ACC112 (cell line): ENCODE measurements around the gene PARP15.
"Not testable (repeated sequence)": the region's sequence is repeated elsewhere in the genome, so short reads cannot be mapped to it uniquely, and the experiment has no call there.

ENCODE experiments used
- H2AFZ ChIP-seq: fragments of 200-600 bp; sonication (generic); one replicate; pipeline ENCODE4 v1.6.0; 2017; ENCODE audit warnings: antibody characterized with exemption, low read length; ENCODE audit not compliant: unreplicated experiment
- H3K27ac ChIP-seq: fragments of 200-600 bp; sonication (generic); 2 replicates; pipeline ENCODE4 v1.5.1; 2014; ENCODE audit warnings: low read depth, mild to moderate bottlenecking, antibody characterized with exemption, low read length, moderate library complexity
- H3K27me3 ChIP-seq: fragments of 200-600 bp; sonication (generic); 2 replicates; pipeline ENCODE4 v1.6.1; 2014; ENCODE audit warnings: mild to moderate bottlenecking, antibody characterized with exemption, low read length, moderate library complexity, mixed read lengths; ENCODE audit not compliant: insufficient read depth
- H3K36me3 ChIP-seq: fragments of 200-600 bp; sonication (generic); 2 replicates; pipeline ENCODE4 v1.6.1; 2016; ENCODE audit warnings: mild to moderate bottlenecking, antibody characterized with exemption, low read length, moderate library complexity, mixed read lengths; ENCODE audit not compliant: insufficient read depth
- H3K4me1 ChIP-seq: fragments of 200-600 bp; sonication (generic); one replicate; pipeline ENCODE4 v1.6.1; 2016; ENCODE audit warnings: low read length, mixed read lengths; ENCODE audit not compliant: insufficient read depth, unreplicated experiment, control insufficient read depth
- H3K4me3 ChIP-seq: fragments of 200-600 bp; sonication (generic); 2 replicates; pipeline ENCODE4 v1.5.1; 2014; ENCODE audit warnings: mild to moderate bottlenecking, low read depth, low read length
- H3K79me2 ChIP-seq: fragments of 200-600 bp; sonication (generic); one replicate; pipeline ENCODE4 v1.6.0; 2016; ENCODE audit warnings: low read length; ENCODE audit not compliant: control insufficient read depth, unreplicated experiment, insufficient read depth

PARP15 gene

DNA sequence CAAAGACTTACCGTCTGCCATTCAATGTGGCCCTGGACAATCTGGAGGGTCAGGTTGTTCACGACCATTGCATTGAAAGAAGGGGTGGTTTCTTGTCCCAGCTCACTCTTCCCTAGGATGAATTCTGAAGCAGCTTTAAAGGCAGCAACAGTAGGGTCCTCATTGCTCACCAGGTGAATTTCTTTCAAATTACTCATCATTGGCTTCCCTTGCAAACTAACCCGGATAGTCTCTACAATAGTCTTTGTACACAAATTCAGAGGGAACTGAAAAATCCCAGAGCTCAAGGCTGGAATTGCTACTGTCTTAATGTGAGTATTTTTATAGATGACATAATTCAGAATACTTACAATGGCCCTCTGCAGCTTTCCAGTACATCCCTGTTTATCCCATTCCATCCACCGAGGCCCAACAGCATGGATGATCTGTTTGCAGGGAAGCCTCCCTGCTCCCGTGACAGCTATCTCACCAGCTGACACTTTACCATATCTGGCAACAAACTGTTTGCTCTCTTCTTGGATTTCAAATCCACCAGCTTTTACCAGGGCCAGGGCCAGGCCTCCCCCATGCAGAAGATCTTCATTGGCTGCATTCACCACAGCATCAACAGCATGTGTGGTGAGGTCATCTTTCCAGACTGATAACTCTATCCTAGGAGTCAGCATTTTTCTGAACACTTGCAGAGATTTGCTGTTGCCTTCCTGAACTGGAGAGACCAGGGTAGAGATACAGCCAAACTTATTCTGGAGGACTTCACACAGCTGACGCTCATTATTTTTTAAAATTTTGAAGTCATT is 22.0 kb upstream of the PARP15 start:
- H3K27ac ChIP-seq: no peak overlapping the region
- H2AFZ ChIP-seq: no peak overlapping the region
- peaks cover 11% of the 10 kb centered on the region for H3K4me1 ChIP-seq
- no peak overlapping the region for H3K4me3 ChIP-seq
- peaks cover 77% of the 10 kb centered on the region for H3K36me3 ChIP-seq
- H3K79me2 ChIP-seq: peaks cover 24% of the 10 kb centered on the region
- no peaks in the 10 kb centered on the region for H3K27me3 ChIP-seq

DNA sequence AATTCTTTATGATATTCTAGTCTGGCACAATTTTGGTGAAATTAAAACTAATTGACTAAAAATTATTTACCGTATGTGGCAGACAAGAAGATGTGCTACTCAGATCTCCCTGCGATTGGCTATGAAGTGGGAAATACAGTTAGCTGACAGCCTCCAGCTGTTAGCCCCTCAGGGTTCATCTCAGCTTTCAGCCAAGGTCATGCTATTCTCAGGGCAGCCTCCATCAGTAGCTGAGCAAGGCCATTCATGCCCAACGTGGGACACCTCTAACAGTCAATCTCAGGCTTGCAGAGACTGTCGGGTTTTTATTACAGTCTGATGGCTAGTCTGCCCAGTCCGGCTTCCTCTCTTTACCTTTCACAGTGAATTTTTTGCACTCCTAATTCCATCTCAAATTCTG is 20.1 kb upstream of the PARP15 start:
- Histone ChIP-seq H3K79me2 (peaks cover 39% of the 10 kb centered on the region), H3K4me1 (peaks cover 23% of the 10 kb centered on the region), H3K27me3 (no peaks in the 10 kb centered on the region), H3K27ac (no peak overlapping the region), H3K36me3 (peaks cover 61% of the 10 kb centered on the region), H3K4me3 (no peak overlapping the region), H2AFZ (no peak overlapping the region)

DNA sequence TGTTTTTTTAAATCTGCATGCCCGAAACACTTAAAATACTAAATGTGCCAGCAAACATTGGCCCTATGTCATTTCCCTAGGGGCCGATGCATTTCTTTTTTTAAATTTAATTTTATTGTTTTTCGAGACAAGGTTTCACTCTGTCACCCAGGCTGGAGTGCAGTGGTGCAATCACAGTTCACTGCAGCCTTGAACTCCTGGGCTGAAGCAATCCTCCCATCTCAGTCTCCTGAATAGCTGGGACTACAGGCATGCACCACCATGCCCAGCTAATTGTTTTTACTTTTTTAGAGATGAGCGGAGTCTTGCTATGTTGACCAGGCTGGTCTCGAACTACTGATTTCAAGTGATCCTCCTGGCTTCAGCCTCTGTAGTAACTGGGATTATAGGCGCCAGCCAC is 18.8 kb upstream of the PARP15 start:
- Histone ChIP-seq H3K27me3 (no peaks in the 10 kb centered on the region), H3K4me3 (no peak overlapping the region), H3K36me3 (peaks cover 50% of the 10 kb centered on the region), H3K4me1 (peaks cover 30% of the 10 kb centered on the region), H2AFZ (no peak overlapping the region), H3K27ac (no peak overlapping the region), H3K79me2 (peaks cover 52% of the 10 kb centered on the region)

DNA sequence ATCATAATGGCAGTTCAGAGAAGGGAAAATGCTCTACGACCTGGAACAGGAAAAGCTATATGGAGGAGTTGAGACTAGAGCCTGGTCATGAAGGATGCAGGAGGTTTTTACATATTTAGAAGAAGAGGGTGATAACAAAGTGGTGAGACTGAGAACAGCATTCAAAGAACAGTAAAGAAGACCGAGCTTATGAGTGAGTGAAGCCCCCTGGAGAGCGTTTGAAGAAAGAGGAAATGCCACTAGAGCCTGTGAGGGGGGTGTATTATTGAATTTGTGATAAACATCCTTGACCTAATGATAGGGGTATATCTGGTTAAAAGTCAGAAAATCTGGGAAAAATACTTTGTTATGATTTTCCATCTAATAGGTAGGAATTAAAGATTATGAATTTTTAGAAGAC is 17.5 kb upstream of the PARP15 start:
- Histone ChIP-seq H3K27me3 (no peaks in the 10 kb centered on the region), H3K4me1 (peaks cover 30% of the 10 kb centered on the region), H3K79me2 (peaks cover 64% of the 10 kb centered on the region), H3K27ac (no peak overlapping the region), H2AFZ (no peak overlapping the region), H3K36me3 (peaks cover 44% of the 10 kb centered on the region), H3K4me3 (no peak overlapping the region)

DNA sequence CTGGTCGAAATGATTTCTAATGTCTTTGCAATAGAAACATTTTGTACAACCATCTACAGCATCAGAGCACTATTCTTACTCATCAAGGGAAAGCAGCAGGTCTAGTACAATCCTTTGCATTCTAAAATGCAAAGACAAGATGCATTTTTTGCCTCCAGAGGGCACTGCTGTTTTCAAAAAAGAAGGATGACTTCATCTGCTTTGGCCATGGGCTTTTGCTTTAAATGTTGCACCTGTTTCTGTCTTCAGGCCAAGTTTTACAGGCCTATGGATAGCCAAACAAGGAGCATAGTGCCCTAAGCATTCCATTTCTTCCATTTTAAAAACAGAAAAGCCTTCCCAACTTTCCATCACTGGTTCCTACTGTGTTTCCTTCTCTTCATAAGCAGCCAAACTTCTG is 16.8 kb upstream of the PARP15 start:
- H3K27ac ChIP-seq: no peak overlapping the region
- no peaks in the 10 kb centered on the region for H3K27me3 ChIP-seq
- no peak overlapping the region for H3K4me3 ChIP-seq
- peaks cover 39% of the 10 kb centered on the region for H3K36me3 ChIP-seq
- H3K4me1 ChIP-seq: peaks cover 28% of the 10 kb centered on the region
- H3K79me2 ChIP-seq: peaks cover 64% of the 10 kb centered on the region
- H2AFZ ChIP-seq: no peak overlapping the region

DNA sequence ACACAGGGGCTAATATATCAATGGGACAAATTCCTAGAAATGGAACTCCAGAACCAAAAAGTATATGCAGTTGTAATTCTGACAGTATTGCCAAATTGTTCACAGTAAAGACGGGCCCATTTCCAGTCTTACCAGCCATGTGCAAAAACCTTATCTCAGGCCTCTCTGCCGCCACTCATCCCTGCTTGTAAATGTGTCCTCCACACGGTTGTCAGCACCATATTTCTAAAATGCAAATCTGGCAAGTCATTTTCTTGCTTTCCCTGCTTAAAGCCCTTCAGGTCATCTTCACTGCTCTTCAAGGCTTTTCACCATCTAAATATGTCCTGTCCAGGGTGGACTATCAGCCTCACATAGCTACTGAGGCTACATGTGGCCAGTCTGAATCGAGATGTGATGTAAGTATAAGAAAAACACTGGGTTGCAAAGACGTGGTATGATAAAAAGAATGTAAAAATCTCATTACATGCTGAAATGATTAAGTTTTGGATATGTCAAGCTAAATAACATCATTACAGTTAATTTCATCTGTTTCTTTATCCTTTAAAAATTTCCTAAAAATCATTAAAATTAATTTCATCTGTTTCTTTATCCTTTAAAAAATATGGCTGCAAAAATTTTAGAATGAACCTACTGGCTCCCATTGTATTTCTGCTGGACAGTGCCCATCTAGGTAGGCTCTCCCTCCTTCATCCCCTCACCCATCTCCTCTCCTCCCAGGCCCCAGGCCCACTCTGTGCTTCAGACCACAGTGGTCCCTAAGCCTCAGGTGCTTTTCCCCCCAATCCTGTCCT is 14.3 kb upstream of the PARP15 start:
- Histone ChIP-seq H3K36me3 (peaks cover 41% of the 10 kb centered on the region), H2AFZ (peak overlapping the region; percentile 24), H3K27ac (peak overlapping the region; percentile 82), H3K79me2 (peaks cover 83% of the 10 kb centered on the region), H3K27me3 (no peaks in the 10 kb centered on the region), H3K4me3 (peak overlapping the region; percentile 83), H3K4me1 (peaks cover 39% of the 10 kb centered on the region)

DNA sequence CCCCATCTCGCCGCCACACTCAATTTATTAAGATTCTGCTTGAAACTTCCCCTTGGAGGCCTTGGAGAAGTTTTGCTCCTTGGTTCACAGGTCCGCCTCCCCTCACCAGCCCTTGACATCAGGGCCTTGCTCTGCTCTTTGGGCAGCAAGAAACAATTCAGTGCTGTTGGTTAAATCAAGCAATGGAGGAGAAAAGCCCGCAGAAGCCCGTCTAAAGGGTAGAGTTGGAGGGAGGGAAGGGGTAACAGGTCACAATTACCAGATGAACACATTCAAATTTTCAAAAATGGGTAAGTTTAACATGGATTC is 13.8 kb upstream of the PARP15 start:
- H3K36me3 ChIP-seq: peaks cover 43% of the 10 kb centered on the region
- peak overlapping the region; percentile 83 for H3K4me3 ChIP-seq
- peak overlapping the region; percentile 82 for H3K27ac ChIP-seq
- peaks cover 85% of the 10 kb centered on the region for H3K79me2 ChIP-seq
- H2AFZ ChIP-seq: peak overlapping the region; percentile 24
- H3K27me3 ChIP-seq: no peaks in the 10 kb centered on the region
- peaks cover 43% of the 10 kb centered on the region for H3K4me1 ChIP-seq

DNA sequence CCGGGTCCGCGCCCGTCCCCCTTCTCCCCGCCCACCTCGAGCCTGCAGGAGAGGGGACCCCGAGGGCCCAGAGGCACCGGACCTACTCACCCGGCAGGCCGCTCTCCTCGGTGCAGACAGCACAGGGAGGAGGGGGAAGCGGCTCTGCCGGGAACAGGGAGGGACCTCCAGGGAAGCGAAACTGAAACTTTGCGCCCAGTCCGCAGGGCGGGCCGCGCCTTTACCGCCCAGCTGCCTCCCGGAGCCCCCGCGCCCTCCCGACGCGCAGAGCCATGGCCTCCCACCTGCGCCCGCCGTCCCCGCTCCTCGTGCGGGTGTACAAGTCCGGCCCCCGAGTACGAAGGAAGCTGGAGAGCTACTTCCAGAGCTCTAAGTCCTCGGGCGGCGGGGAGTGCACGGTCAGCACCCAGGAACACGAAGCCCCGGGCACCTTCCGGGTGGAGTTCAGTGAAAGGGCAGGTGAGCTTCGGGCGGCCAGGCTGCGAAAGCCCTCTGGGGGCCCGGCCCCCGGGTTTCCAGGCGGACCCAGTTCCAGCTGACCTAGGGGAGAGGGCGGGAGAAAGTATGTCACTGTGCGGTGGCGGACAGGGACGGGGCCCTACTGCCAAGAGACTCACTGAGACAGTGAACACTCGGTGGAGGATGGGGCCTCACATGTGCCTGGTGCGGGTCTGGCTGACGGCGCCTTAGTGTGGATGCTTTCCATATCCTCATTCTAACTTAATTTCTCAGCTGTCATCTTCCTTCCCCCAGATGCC is 13.1 kb upstream of the PARP15 start, which contains the start of the genes DTX3L and PARP9:
DTX3L (plus strand) TSS at position 184 of the 758 bp plus-strand sequence; CDS start at position 273, 89 bp downstream.
PARP9 (minus strand) TSS at position 146 of the 758 bp plus-strand sequence. CDS start 4,680 bp downstream, outside the sequence.
- H3K36me3 ChIP-seq: peaks cover 43% of the 10 kb centered on the region
- peaks cover 50% of the 10 kb centered on the region for H3K4me1 ChIP-seq
- no peaks in the 10 kb centered on the region for H3K27me3 ChIP-seq
- H3K79me2 ChIP-seq: peaks cover 91% of the 10 kb centered on the region
- H3K27ac ChIP-seq: peak within 1 kb of the TSS; percentile 82
- H2AFZ ChIP-seq: peak within 1 kb of the TSS; percentile 51
- peak within 1 kb of the TSS; percentile 83 for H3K4me3 ChIP-seq

DNA sequence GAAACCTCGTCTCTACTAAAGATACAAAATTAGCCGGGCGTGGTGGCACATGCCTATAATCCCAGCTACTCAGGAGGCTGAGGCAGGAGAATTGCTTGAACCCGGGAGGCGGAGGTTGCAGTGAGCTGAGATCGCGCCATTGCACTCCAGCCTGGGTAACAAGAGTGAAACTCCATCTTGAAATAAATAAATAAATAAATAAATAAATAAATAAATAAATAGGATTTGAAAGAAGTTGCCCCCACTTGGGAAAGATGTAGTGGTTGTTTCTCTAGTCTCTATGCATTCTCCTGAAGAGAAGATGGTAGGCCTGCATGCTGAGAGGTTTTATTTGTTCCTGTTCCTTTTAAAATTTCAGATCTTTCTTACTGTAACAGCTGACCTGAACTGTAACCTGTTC is 9.3 kb upstream of the PARP15 start:
- H3K27ac ChIP-seq, H3K4me3 ChIP-seq, H3K27me3 ChIP-seq, H2AFZ ChIP-seq: not testable (repeated sequence)
- H3K79me2 ChIP-seq: peaks cover 73% of the 10 kb centered on the region
- H3K4me1 ChIP-seq: peaks cover 50% of the 10 kb centered on the region
- H3K36me3 ChIP-seq: peaks cover 62% of the 10 kb centered on the region

DNA sequence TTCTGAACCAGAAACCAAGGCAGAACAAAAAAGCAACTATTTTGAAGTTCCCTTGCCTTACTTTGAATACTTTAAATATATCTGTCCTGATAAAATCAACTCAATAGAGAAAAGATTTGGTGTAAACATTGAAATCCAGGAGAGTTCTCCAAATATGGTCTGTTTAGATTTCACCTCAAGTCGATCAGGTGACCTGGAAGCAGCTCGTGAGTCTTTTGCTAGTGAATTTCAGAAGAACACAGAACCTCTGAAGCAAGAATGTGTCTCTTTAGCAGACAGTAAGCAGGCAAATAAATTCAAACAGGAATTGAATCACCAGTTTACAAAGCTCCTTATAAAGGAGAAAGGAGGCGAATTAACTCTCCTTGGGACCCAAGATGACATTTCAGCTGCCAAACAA is 8.7 kb upstream of the PARP15 start:
- H3K79me2 ChIP-seq: peaks cover 67% of the 10 kb centered on the region
- no peak overlapping the region for H2AFZ ChIP-seq
- H3K27me3 ChIP-seq: no peaks in the 10 kb centered on the region
- H3K4me1 ChIP-seq: peaks cover 56% of the 10 kb centered on the region
- H3K4me3 ChIP-seq: no peak overlapping the region
- H3K36me3 ChIP-seq: peaks cover 62% of the 10 kb centered on the region
- no peak overlapping the region for H3K27ac ChIP-seq
